ENCODE data around the gene TMEM9B.

- TF ChIP-seq CTCF (IDR thresholded peaks at IDR 0.05) (no peak), POLR2A (IDR thresholded peaks at IDR 0.05) (no peak)
These were observed 38.8 kb upstream of the TMEM9B start for GRCh38 chr11:9002920-9003572.
